ENCODE results near the gene COBL.

DNA sequence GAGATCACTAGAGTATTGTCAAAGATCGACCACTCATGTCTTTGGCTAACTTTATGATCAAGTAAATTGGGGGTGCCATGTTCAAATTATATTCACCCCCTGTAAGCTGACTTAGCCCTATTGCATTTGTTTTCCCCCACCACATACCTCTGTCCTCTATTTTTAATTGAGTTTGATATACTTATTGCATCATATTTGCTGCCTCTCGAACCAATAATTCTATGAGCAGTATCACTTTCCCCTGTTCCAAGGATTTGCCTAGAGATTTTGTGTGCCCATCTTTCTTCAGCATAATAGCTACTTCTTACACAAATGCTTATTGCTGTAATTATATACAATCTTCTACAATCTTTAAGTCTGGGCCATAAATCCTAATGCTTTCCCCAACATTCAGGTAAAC lies 245.2 kb downstream of the COBL start:
- no peak for TF ChIP-seq GABPA (tag; conservative IDR thresholded peaks at IDR 0.05; ENCODE audit: low read depth)
- TF ChIP-seq, protein P1, sequence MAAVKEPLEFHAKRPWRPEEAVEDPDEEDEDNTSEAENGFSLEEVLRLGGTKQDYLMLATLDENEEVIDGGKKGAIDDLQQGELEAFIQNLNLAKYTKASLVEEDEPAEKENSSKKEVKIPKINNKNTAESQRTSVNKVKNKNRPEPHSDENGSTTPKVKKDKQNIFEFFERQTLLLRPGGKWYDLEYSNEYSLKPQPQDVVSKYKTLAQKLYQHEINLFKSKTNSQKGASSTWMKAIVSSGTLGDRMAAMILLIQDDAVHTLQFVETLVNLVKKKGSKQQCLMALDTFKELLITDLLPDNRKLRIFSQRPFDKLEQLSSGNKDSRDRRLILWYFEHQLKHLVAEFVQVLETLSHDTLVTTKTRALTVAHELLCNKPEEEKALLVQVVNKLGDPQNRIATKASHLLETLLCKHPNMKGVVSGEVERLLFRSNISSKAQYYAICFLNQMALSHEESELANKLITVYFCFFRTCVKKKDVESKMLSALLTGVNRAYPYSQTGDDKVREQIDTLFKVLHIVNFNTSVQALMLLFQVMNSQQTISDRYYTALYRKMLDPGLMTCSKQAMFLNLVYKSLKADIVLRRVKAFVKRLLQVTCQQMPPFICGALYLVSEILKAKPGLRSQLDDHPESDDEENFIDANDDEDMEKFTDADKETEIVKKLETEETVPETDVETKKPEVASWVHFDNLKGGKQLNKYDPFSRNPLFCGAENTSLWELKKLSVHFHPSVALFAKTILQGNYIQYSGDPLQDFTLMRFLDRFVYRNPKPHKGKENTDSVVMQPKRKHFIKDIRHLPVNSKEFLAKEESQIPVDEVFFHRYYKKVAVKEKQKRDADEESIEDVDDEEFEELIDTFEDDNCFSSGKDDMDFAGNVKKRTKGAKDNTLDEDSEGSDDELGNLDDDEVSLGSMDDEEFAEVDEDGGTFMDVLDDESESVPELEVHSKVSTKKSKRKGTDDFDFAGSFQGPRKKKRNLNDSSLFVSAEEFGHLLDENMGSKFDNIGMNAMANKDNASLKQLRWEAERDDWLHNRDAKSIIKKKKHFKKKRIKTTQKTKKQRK (IDR thresholded peaks at IDR 0.05; ENCODE audit: borderline replicate concordance, low read depth, low read length) = no peak
- TF ChIP-seq, protein P2, sequence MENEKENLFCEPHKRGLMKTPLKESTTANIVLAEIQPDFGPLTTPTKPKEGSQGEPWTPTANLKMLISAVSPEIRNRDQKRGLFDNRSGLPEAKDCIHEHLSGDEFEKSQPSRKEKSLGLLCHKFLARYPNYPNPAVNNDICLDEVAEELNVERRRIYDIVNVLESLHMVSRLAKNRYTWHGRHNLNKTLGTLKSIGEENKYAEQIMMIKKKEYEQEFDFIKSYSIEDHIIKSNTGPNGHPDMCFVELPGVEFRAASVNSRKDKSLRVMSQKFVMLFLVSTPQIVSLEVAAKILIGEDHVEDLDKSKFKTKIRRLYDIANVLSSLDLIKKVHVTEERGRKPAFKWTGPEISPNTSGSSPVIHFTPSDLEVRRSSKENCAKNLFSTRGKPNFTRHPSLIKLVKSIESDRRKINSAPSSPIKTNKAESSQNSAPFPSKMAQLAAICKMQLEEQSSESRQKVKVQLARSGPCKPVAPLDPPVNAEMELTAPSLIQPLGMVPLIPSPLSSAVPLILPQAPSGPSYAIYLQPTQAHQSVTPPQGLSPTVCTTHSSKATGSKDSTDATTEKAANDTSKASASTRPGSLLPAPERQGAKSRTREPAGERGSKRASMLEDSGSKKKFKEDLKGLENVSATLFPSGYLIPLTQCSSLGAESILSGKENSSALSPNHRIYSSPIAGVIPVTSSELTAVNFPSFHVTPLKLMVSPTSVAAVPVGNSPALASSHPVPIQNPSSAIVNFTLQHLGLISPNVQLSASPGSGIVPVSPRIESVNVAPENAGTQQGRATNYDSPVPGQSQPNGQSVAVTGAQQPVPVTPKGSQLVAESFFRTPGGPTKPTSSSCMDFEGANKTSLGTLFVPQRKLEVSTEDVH (IDR thresholded peaks at IDR 0.05; ENCODE audit: low read depth, partially characterized antibody) = no peak
- TF ChIP-seq SMC3 (conservative IDR thresholded peaks at IDR 0.05; ENCODE audit: insufficient read depth, low read depth, low read length) = no peak
